COR-L47 (cell line): ENCODE measurements around the gene DLL1.
"Not testable (repeated sequence)": the region's sequence is repeated elsewhere in the genome, so short reads cannot be mapped to it uniquely, and the experiment has no call there.

Experiments
- DNase-seq: peaks from one replicate; lab custom pipeline; 2025; lab: John Stamatoyannopoulos, UW

DLL1 gene

GRCh38 chr6:170266061-170266825, 24.6 kb downstream of the DLL1 start:
- no peak for DNase-seq

- DNase-seq = peak; percentile 74
These were observed 25.2 kb downstream of the DLL1 start for GRCh38 chr6:170265655-170266054.

- not testable (repeated sequence) for DNase-seq
These were observed 26.2 kb downstream of the DLL1 start for GRCh38 chr6:170264644-170265043.

- no peak for DNase-seq
These were observed 26.8 kb downstream of the DLL1 start for GRCh38 chr6:170264086-170264485.

GRCh38 chr6:170263410-170263809, 27.5 kb downstream of the DLL1 start:
- no peak for DNase-seq

- DNase-seq = no peak
These were observed 28.3 kb downstream of the DLL1 start for GRCh38 chr6:170262489-170263088.

- no peak for DNase-seq
These were observed 29.0 kb downstream of the DLL1 start for GRCh38 chr6:170261643-170262488.

GRCh38 chr6:170260686-170261085, 30.2 kb downstream of the DLL1 start:
- DNase-seq = no peak

GRCh38 chr6:170259278-170259677, 31.6 kb downstream of the DLL1 start:
- no peak for DNase-seq

GRCh38 chr6:170258407-170258806, 32.5 kb downstream of the DLL1 start:
- no peak for DNase-seq

- no peak for DNase-seq
These were observed 33.5 kb downstream of the DLL1 start for GRCh38 chr6:170257376-170257775.

GRCh38 chr6:170256641-170257040, 34.2 kb downstream of the DLL1 start:
- DNase-seq = no peak

- no peak for DNase-seq
These were observed 35.3 kb downstream of the DLL1 start for GRCh38 chr6:170255426-170256125.

GRCh38 chr6:170254315-170255213, 36.3 kb downstream of the DLL1 start:
- no peak for DNase-seq

- DNase-seq = no peak
These were observed 37.0 kb downstream of the DLL1 start for GRCh38 chr6:170253910-170254269.

GRCh38 chr6:170253226-170253909, 37.5 kb downstream of the DLL1 start:
- peak; percentile 64 for DNase-seq

GRCh38 chr6:170251776-170252571, 38.9 kb downstream of the DLL1 start:
- no peak for DNase-seq

- DNase-seq = no peak
These were observed 39.7 kb downstream of the DLL1 start for GRCh38 chr6:170250981-170251775.

- no peak for DNase-seq
These were observed 40.4 kb downstream of the DLL1 start for GRCh38 chr6:170250455-170250854.
